ENCODE measurements around the gene DYRK1A. TPM values are rescaled to one million over a fixed set of nuclear protein-coding genes. Genes with fewer than 3 reads are reported as not detected.

Gene DYRK1A
- polyA plus RNA-seq, 1 donor: 48.3 TPM

- Histone ChIP-seq H3K4me1 (ENCODE audit: control insufficient read depth, insufficient read depth, low read length) (peaks cover 4% of the 10 kb centered on the region), H3K9me3 (ENCODE audit: control insufficient read depth, low read depth, low read length) (no peaks in the 10 kb centered on the region), H3K36me3 (ENCODE audit: control insufficient read depth, insufficient read depth, low read length) (no peaks in the 10 kb centered on the region), H3K27me3 (ENCODE audit: control insufficient read depth, insufficient read depth, low read length) (no peaks in the 10 kb centered on the region), H3K4me3 (ENCODE audit: low read length) (no peak overlapping the region), H3K27ac (ENCODE audit: low read length) (no peak overlapping the region)
- WGBS (ENCODE audit: insufficient coverage, low lambda C conversion rate): 10% methylated on average over 6 of the region's 11 CpGs
- DNase-seq: peak; percentile 22 to 24
Observed at GRCh38 chr21:37338671-37339551, 27.7 kb upstream of the DYRK1A start.

- Histone ChIP-seq H3K9me3 (ENCODE audit: control insufficient read depth, low read depth, low read length) (no peaks in the 10 kb centered on the region), H3K27me3 (ENCODE audit: control insufficient read depth, insufficient read depth, low read length) (no peaks in the 10 kb centered on the region), H3K4me1 (ENCODE audit: control insufficient read depth, insufficient read depth, low read length) (peaks cover 4% of the 10 kb centered on the region), H3K4me3 (ENCODE audit: low read length) (no peak overlapping the region), H3K36me3 (ENCODE audit: control insufficient read depth, insufficient read depth, low read length) (no peaks in the 10 kb centered on the region), H3K27ac (ENCODE audit: low read length) (no peak overlapping the region)
- no peak for DNase-seq
- WGBS (ENCODE audit: insufficient coverage, low lambda C conversion rate): 13% methylated on average over 1 of the region's 1 CpG
Observed at GRCh38 chr21:37339552-37339939, 27.0 kb upstream of the DYRK1A start.

- no peak overlapping the region for H3K27ac ChIP-seq (ENCODE audit: low read length)
- WGBS (ENCODE audit: insufficient coverage, low lambda C conversion rate): 69% methylated on average over 2 of the region's 8 CpGs
- H3K9me3 ChIP-seq (ENCODE audit: control insufficient read depth, low read depth, low read length): no peaks in the 10 kb centered on the region
- peaks cover 4% of the 10 kb centered on the region for H3K4me1 ChIP-seq (ENCODE audit: control insufficient read depth, insufficient read depth, low read length)
- no peak for DNase-seq
- no peaks in the 10 kb centered on the region for H3K36me3 ChIP-seq (ENCODE audit: control insufficient read depth, insufficient read depth, low read length)
- no peaks in the 10 kb centered on the region for H3K27me3 ChIP-seq (ENCODE audit: control insufficient read depth, insufficient read depth, low read length)
- H3K4me3 ChIP-seq (ENCODE audit: low read length): no peak overlapping the region
Observed at GRCh38 chr21:37341254-37341960, 25.2 kb upstream of the DYRK1A start.

GRCh38 chr21:37342046-37342632 is 24.4 kb upstream of the DYRK1A start:
- Histone ChIP-seq H3K27ac (ENCODE audit: low read length) (no peak overlapping the region), H3K36me3 (ENCODE audit: control insufficient read depth, insufficient read depth, low read length) (no peaks in the 10 kb centered on the region), H3K9me3 (ENCODE audit: control insufficient read depth, low read depth, low read length) (no peaks in the 10 kb centered on the region), H3K4me3 (ENCODE audit: low read length) (no peak overlapping the region), H3K4me1 (ENCODE audit: control insufficient read depth, insufficient read depth, low read length) (peaks cover 4% of the 10 kb centered on the region), H3K27me3 (ENCODE audit: control insufficient read depth, insufficient read depth, low read length) (no peaks in the 10 kb centered on the region)
- DNase-seq: no peak
- WGBS (ENCODE audit: insufficient coverage, low lambda C conversion rate): no CpG with 5 or more reads among the region's 9 CpGs

GRCh38 chr21:37346841-37347430 is 19.6 kb upstream of the DYRK1A start:
- Histone ChIP-seq H3K36me3 (ENCODE audit: control insufficient read depth, insufficient read depth, low read length) (no peaks in the 10 kb centered on the region), H3K4me1 (ENCODE audit: control insufficient read depth, insufficient read depth, low read length) (no peaks in the 10 kb centered on the region), H3K27me3 (ENCODE audit: control insufficient read depth, insufficient read depth, low read length) (no peaks in the 10 kb centered on the region), H3K9me3 (ENCODE audit: control insufficient read depth, low read depth, low read length) (peaks cover 15% of the 10 kb centered on the region), H3K27ac (ENCODE audit: low read length) (no peak overlapping the region), H3K4me3 (ENCODE audit: low read length) (no peak overlapping the region)
- no peak for DNase-seq
- 80% methylated on average over 1 of the region's 2 CpGs for WGBS (ENCODE audit: insufficient coverage, low lambda C conversion rate)

GRCh38 chr21:37348664-37349063 is 17.9 kb upstream of the DYRK1A start:
- no peak overlapping the region for H3K4me3 ChIP-seq (ENCODE audit: low read length)
- H3K27me3 ChIP-seq (ENCODE audit: control insufficient read depth, insufficient read depth, low read length): no peaks in the 10 kb centered on the region
- no peak for DNase-seq
- no peaks in the 10 kb centered on the region for H3K36me3 ChIP-seq (ENCODE audit: control insufficient read depth, insufficient read depth, low read length)
- peaks cover 15% of the 10 kb centered on the region for H3K9me3 ChIP-seq (ENCODE audit: control insufficient read depth, low read depth, low read length)
- no peak overlapping the region for H3K27ac ChIP-seq (ENCODE audit: low read length)
- H3K4me1 ChIP-seq (ENCODE audit: control insufficient read depth, insufficient read depth, low read length): no peaks in the 10 kb centered on the region
- WGBS (ENCODE audit: insufficient coverage, low lambda C conversion rate): 93% methylated on average over 2 of the region's 2 CpGs

- no peak overlapping the region for H3K4me3 ChIP-seq (ENCODE audit: low read length)
- H3K36me3 ChIP-seq (ENCODE audit: control insufficient read depth, insufficient read depth, low read length): no peaks in the 10 kb centered on the region
- H3K4me1 ChIP-seq (ENCODE audit: control insufficient read depth, insufficient read depth, low read length): no peaks in the 10 kb centered on the region
- no peaks in the 10 kb centered on the region for H3K27me3 ChIP-seq (ENCODE audit: control insufficient read depth, insufficient read depth, low read length)
- peaks cover 15% of the 10 kb centered on the region for H3K9me3 ChIP-seq (ENCODE audit: control insufficient read depth, low read depth, low read length)
- DNase-seq: no peak
- H3K27ac ChIP-seq (ENCODE audit: low read length): no peak overlapping the region
Observed at GRCh38 chr21:37350472-37350871, 16.1 kb upstream of the DYRK1A start.

- Histone ChIP-seq H3K36me3 (ENCODE audit: control insufficient read depth, insufficient read depth, low read length) (no peaks in the 10 kb centered on the region), H3K27ac (ENCODE audit: low read length) (no peak overlapping the region), H3K27me3 (ENCODE audit: control insufficient read depth, insufficient read depth, low read length) (no peaks in the 10 kb centered on the region), H3K9me3 (ENCODE audit: control insufficient read depth, low read depth, low read length) (no peaks in the 10 kb centered on the region), H3K4me3 (ENCODE audit: low read length) (no peak overlapping the region), H3K4me1 (ENCODE audit: control insufficient read depth, insufficient read depth, low read length) (no peaks in the 10 kb centered on the region)
- DNase-seq: no peak
- 62% methylated on average over 2 of the region's 5 CpGs for WGBS (ENCODE audit: insufficient coverage, low lambda C conversion rate)
Observed at GRCh38 chr21:37356706-37357105, 9.9 kb upstream of the DYRK1A start.

- Histone ChIP-seq H3K9me3 (ENCODE audit: control insufficient read depth, low read depth, low read length) (no peaks in the 10 kb centered on the region), H3K36me3 (ENCODE audit: control insufficient read depth, insufficient read depth, low read length) (no peaks in the 10 kb centered on the region), H3K27ac (ENCODE audit: low read length) (no peak overlapping the region), H3K4me1 (ENCODE audit: control insufficient read depth, insufficient read depth, low read length) (no peaks in the 10 kb centered on the region), H3K4me3 (ENCODE audit: low read length) (no peak overlapping the region), H3K27me3 (ENCODE audit: control insufficient read depth, insufficient read depth, low read length) (no peaks in the 10 kb centered on the region)
- no peak for DNase-seq
- WGBS (ENCODE audit: insufficient coverage, low lambda C conversion rate): no CpG with 5 or more reads among the region's 4 CpGs
Observed at GRCh38 chr21:37357691-37358090, 8.9 kb upstream of the DYRK1A start.

- 0% methylated on average over 1 of the region's 7 CpGs for WGBS (ENCODE audit: insufficient coverage, low lambda C conversion rate)
Observed at GRCh38 chr21:37358397-37358796, 8.2 kb upstream of the DYRK1A start.

More at GRCh38 chr21:37358397-37358796, 8.2 kb upstream of the DYRK1A start:
- H3K4me1 ChIP-seq (ENCODE audit: control insufficient read depth, insufficient read depth, low read length): no peaks in the 10 kb centered on the region
- H3K4me3 ChIP-seq (ENCODE audit: low read length): no peak overlapping the region
- H3K9me3 ChIP-seq (ENCODE audit: control insufficient read depth, low read depth, low read length): no peaks in the 10 kb centered on the region
- no peaks in the 10 kb centered on the region for H3K27me3 ChIP-seq (ENCODE audit: control insufficient read depth, insufficient read depth, low read length)
- no peak for DNase-seq
- H3K36me3 ChIP-seq (ENCODE audit: control insufficient read depth, insufficient read depth, low read length): no peaks in the 10 kb centered on the region
- H3K27ac ChIP-seq (ENCODE audit: low read length): no peak overlapping the region

Data from large intestine (tissue), 3 donors.